Glomerular visceral epithelial cell (primary cell): ENCODE measurements around the gene GPAT2.
"Not testable (repeated sequence)": the region's sequence is repeated elsewhere in the genome, so short reads cannot be mapped to it uniquely, and the experiment has no call there.

Source experiments
- DNase-seq: peaks from one replicate; pipeline ENCODE4 v3.0.0-alpha.2; 2016; ENCODE audit errors: extremely low spot score

GPAT2 gene

GRCh38 chr2:96022701-96023447, 11.8 kb downstream of the GPAT2 start:
- peak; percentile 81 for DNase-seq

GRCh38 chr2:96022126-96022525, 12.6 kb downstream of the GPAT2 start:
- not testable (repeated sequence) for DNase-seq

GRCh38 chr2:96021142-96021541, 13.6 kb downstream of the GPAT2 start:
- not testable (repeated sequence) for DNase-seq

- DNase-seq = not testable (repeated sequence)
Measured at GRCh38 chr2:96019909-96020590, 14.7 kb downstream of the GPAT2 start.

- not testable (repeated sequence) for DNase-seq
Measured at GRCh38 chr2:96016321-96016720, 18.4 kb downstream of the GPAT2 start.

GRCh38 chr2:96012792-96013264, 21.9 kb downstream of the GPAT2 start:
- DNase-seq = not testable (repeated sequence)

GRCh38 chr2:96012086-96012791, 22.5 kb downstream of the GPAT2 start:
- not testable (repeated sequence) for DNase-seq

- peak; percentile 15 for DNase-seq
Measured at GRCh38 chr2:96011129-96011455, 23.6 kb downstream of the GPAT2 start.

GRCh38 chr2:96010320-96011128, 24.2 kb downstream of the GPAT2 start:
- peak; percentile 88 for DNase-seq

- DNase-seq = not testable (repeated sequence)
Measured at GRCh38 chr2:96009833-96010232, 24.9 kb downstream of the GPAT2 start.

GRCh38 chr2:96008051-96008450, 26.7 kb downstream of the GPAT2 start:
- not testable (repeated sequence) for DNase-seq

- not testable (repeated sequence) for DNase-seq
Measured at GRCh38 chr2:96006248-96006647, 28.5 kb downstream of the GPAT2 start.

GRCh38 chr2:95992520-95993272, 42.0 kb downstream of the GPAT2 start:
- DNase-seq = peak; percentile 63

GRCh38 chr2:95992102-95992501, 42.6 kb downstream of the GPAT2 start:
- not testable (repeated sequence) for DNase-seq

GRCh38 chr2:95991351-95992094, 43.2 kb downstream of the GPAT2 start, which contains the start of gene ANKRD36C:
ANKRD36C (minus strand) TSS chr2:95991824; CDS start chr2:95991708, 116 bp downstream.
- peak; percentile 44 for DNase-seq

GRCh38 chr2:95990884-95991283, 43.8 kb downstream of the GPAT2 start:
- DNase-seq = not testable (repeated sequence)
